Loucy (cell line): ENCODE results near the gene MAP3K12.

Source experiments
- H2AFZ ChIP-seq: fragments of 200-600 bp; sonication (generic); 2 replicates; pipeline ENCODE4 v1.6.0; 2016; ENCODE audit warnings: antibody characterized with exemption, mild to moderate bottlenecking, low read length, moderate library complexity
- H3F3A ChIP-seq: fragments of 200-600 bp; 2 replicates; pipeline ENCODE4 v1.6.0; 2016; ENCODE audit warnings: antibody characterized with exemption, low read depth, mild to moderate bottlenecking
- H3K27me3 ChIP-seq: fragments of 200-600 bp; sonication (generic); 2 replicates; pipeline ENCODE4 v1.6.1; 2014; ENCODE audit warnings: low read length, mild to moderate bottlenecking; ENCODE audit not compliant: insufficient read depth, poor library complexity, severe bottlenecking
- H3K36me3 ChIP-seq: fragments of 200-600 bp; sonication (generic); 2 replicates; pipeline ENCODE4 v1.6.1; 2016; ENCODE audit warnings: low read length; ENCODE audit not compliant: insufficient read depth
- H3K4me1 ChIP-seq: fragments of 200-600 bp; sonication (generic); 2 replicates; pipeline ENCODE4 v1.5.1; 2014; ENCODE audit warnings: low read length, mild to moderate bottlenecking; ENCODE audit not compliant: insufficient read depth, poor library complexity, severe bottlenecking
- H3K4me2 ChIP-seq: fragments of 200-600 bp; sonication (generic); 2 replicates; pipeline ENCODE4 v1.6.0; 2014; ENCODE audit warnings: antibody characterized with exemption, low read length, low read depth, mild to moderate bottlenecking; ENCODE audit not compliant: poor library complexity, severe bottlenecking
- H3K4me3 ChIP-seq: fragments of 200-600 bp; sonication (generic); 2 replicates; pipeline ENCODE4 v1.5.1; 2014; ENCODE audit warnings: low read length, mild to moderate bottlenecking, mixed read lengths; ENCODE audit not compliant: poor library complexity, severe bottlenecking
- H3K79me2 ChIP-seq: fragments of 200-600 bp; sonication (generic); 2 replicates; pipeline ENCODE4 v1.6.1; 2014; ENCODE audit warnings: low read length; ENCODE audit not compliant: insufficient read depth
- H3K9ac ChIP-seq: fragments of 200-600 bp; sonication (generic); 2 replicates; pipeline ENCODE4 v1.6.0; 2014; ENCODE audit warnings: mild to moderate bottlenecking, low read depth, low read length, moderate library complexity; ENCODE audit not compliant: poor library complexity, severe bottlenecking
- H3K9me2 ChIP-seq: fragments of 200-600 bp; sonication (generic); replicated peaks from 2 replicates; pipeline ENCODE4 v1.6.1; 2016; ENCODE audit warnings: low read depth, low read length, mixed read lengths
- H3K9me3 ChIP-seq: fragments of 200-600 bp; sonication (generic); 2 replicates; pipeline ENCODE4 v1.6.1; 2014; ENCODE audit warnings: mild to moderate bottlenecking, antibody characterized with exemption, low read length, low read depth; ENCODE audit not compliant: insufficient read depth
- H4K20me1 ChIP-seq: fragments of 200-600 bp; sonication (generic); 2 replicates; pipeline ENCODE4 v1.6.0; 2014; ENCODE audit warnings: antibody characterized with exemption, low read length, mild to moderate bottlenecking; ENCODE audit not compliant: insufficient read depth, poor library complexity, severe bottlenecking
- CTCF ChIP-seq: fragments of 200-600 bp; sonication (generic); conservative IDR thresholded peaks from 2 replicates; pipeline ENCODE4 v1.5.1; 2014; ENCODE audit warnings: mild to moderate bottlenecking, antibody characterized with exemption, low read length
- EZH2phosphoT487 ChIP-seq: fragments of 200-600 bp; IDR thresholded peaks from 2 replicates; pipeline ENCODE4 v1.6.1; 2018; ENCODE audit warnings: antibody characterized with exemption, mild to moderate bottlenecking, moderate library complexity, borderline replicate concordance

The MAP3K12 gene

DNA sequence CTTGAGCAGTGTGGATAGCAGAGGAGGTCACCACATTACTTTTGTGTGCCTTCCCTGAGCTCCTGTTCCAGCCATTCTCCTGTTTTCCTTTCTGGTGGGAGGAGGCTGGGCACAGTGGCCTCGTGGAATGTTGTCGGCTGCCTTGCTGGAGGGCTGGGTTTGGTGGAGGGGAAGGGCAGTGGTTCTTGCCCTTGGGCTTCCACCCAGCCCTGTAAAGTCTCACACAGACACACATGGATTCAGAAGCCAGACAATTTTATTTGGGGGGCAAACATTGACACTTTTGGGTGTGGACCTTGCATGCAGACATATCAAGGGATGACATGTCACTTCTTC is 7.2 kb upstream of the MAP3K12 start:
- H3K4me2 ChIP-seq: no peak overlapping the region

DNA sequence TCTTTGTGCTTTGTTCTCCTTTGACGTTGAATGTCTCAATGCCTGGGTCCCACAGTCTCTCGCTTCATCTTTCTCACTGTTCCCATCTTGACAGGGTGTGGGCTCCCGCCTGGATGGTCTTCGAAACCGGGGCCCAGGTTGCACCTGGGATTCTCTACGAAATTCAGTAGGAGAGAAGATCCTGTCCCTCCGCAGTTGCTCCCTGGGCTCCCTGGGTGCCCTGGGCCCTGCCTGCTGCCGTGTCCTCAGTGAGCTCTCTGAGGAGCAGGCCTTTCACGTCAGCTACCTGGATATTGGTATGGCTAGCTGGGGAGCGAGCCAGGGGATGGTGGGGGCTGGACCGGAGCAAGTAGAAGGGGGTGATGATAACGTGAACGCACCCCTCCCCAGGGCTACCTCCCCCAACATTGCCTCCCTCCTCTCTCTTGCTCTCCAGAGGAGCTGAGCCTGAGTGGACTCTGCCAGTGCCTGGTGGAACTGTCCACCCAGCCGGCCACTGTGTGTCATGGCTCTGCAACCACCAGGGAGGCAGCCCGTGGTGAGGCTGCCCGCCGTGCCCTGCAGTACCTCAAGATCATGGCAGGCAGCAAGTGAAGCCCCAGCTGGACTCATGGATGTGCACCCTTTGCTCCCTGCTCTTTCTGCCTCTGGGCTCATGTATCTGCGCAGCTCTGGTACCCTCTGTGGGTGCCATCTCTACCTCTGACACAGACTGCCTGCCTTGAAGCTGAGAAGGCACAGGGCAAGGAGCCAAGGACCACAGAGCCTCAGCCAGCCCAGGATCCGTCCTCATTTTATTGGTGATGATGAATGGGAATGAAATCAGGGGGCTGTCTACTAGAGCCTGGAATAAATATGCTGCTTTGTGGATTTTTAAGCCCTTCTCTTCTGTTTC is 6.5 kb upstream of the MAP3K12 start:
- H3K9me2 ChIP-seq: no peaks in the 10 kb centered on the region
- H3K4me2 ChIP-seq: no peak overlapping the region
- H3K9me3 ChIP-seq: no peaks in the 10 kb centered on the region
- peaks cover 23% of the 10 kb centered on the region for H3K79me2 ChIP-seq
- no peaks in the 10 kb centered on the region for H3F3A ChIP-seq
- no peak overlapping the region for H2AFZ ChIP-seq
- peaks cover 17% of the 10 kb centered on the region for H3K4me1 ChIP-seq
- H3K9ac ChIP-seq: no peak overlapping the region
- no peak for TF ChIP-seq CTCF
- TF ChIP-seq EZH2phosphoT487: no peak
- no peaks in the 10 kb centered on the region for H4K20me1 ChIP-seq
- H3K36me3 ChIP-seq: no peaks in the 10 kb centered on the region; the same call in 1 of the 2 replicates
- no peak overlapping the region for H3K4me3 ChIP-seq
- no peaks in the 10 kb centered on the region for H3K27me3 ChIP-seq

More for the DNA sequence above, 7.2 kb upstream of the MAP3K12 start:
- no peak overlapping the region for H3K4me3 ChIP-seq
- H3K9me3 ChIP-seq: no peaks in the 10 kb centered on the region
- H3K27me3 ChIP-seq: no peaks in the 10 kb centered on the region
- H3K9ac ChIP-seq: no peak overlapping the region
- peaks cover 17% of the 10 kb centered on the region for H3K4me1 ChIP-seq
- no peaks in the 10 kb centered on the region for H3F3A ChIP-seq
- no peaks in the 10 kb centered on the region; the same call in 1 of the 2 replicates for H3K36me3 ChIP-seq
- peaks cover 23% of the 10 kb centered on the region for H3K79me2 ChIP-seq
- H3K9me2 ChIP-seq: no peaks in the 10 kb centered on the region
- no peaks in the 10 kb centered on the region for H4K20me1 ChIP-seq
- H2AFZ ChIP-seq: no peak overlapping the region
- TF ChIP-seq CTCF (no peak), EZH2phosphoT487 (no peak)

DNA sequence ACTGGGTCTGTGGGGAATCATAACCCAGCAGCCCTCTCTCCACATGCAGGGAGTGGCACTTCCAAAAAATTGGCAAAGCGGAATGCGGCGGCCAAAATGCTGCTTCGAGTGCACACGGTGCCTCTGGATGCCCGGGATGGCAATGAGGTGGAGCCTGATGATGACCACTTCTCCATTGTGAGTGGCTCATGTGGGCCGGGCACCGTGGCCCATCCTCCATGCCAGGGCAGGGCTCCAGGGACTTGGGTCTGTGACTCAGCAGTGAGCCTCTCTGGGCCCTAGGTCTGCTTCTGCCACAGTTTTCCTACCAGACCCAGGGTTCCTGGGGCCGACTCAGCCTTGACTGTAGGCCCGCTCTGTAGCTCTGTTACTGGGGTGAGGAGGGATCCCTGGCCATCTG is 5.8 kb upstream of the MAP3K12 start:
- Histone ChIP-seq H3K4me3 (no peak overlapping the region), H3K9me3 (no peaks in the 10 kb centered on the region), H3F3A (no peaks in the 10 kb centered on the region), H4K20me1 (no peaks in the 10 kb centered on the region), H3K4me2 (no peak overlapping the region), H2AFZ (no peak overlapping the region), H3K9me2 (no peaks in the 10 kb centered on the region), H3K27me3 (no peaks in the 10 kb centered on the region), H3K79me2 (peaks cover 23% of the 10 kb centered on the region), H3K36me3 (no peaks in the 10 kb centered on the region; the same call in 1 of the 2 replicates), H3K4me1 (peaks cover 21% of the 10 kb centered on the region), H3K9ac (no peak overlapping the region)
- TF ChIP-seq EZH2phosphoT487 (no peak), CTCF (no peak)
